NOMO-1 treated with DMSO at 0.1 percent for 48 hours (cell line): ENCODE measurements around the gene AHNAK2.

Experiments used
- DNase-seq: peaks from one replicate; lab custom pipeline; 2025; ENCODE audit not compliant: unreplicated experiment; lab: John Stamatoyannopoulos, UW

The AHNAK2 gene

GRCh38 chr14:105012171-105012985 lies 34.2 kb upstream of the AHNAK2 start:
- DNase-seq = no peak

DNA sequence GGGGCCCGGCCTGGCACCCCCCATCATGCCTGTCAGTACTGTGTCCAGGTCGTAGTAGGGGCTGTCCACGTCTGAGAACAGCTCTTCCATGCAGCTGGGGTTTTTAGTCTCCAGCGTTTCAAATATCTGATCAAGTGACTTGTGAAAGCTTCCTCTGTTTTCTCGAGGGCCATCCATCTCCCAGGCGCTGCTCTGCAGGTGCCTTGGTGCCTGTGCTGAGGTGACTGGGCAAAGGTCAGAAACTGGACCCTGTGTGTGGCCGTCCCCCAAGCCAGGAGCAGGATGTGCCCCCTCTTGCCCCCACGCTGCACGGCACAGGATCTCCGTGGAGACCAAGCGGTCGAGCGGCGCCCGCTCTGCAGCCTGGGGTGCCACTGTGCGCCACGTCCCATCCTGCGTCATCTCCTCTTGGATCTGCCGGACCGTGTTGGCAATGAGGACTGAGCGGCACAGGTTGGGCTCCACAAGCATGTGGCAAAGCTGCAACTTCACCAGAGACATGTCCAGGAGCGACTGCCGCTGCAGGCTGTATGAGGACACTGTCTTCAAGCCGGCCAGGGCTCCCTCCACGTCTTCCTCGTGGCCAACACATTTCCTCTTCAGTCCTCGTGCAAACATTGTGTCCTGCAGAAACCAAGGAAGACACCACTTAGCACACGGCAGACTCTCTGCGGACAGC lies 33.3 kb upstream of the AHNAK2 start:
- no peak for DNase-seq

DNA sequence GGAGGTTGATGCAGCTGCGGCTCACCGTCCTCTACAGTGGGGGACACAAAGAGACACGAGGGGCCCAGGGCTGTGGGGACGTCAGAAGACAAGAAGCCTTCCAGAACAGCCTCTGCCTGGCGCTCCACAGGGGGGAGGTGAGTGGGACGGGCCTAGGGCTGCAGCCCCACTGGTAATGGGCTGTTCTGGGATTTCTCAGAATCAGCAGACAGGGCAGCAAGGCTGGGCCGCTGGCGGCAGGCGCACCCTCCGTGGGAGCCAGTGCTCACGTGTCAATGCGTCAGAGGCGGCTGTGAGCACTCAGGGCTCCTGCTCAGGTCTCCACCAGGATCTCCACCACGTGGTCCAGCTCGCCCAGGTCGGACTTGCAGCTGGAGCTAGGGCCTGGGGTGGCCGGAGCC lies 32.7 kb upstream of the AHNAK2 start:
- no peak for DNase-seq

GRCh38 chr14:105010106-105010505 lies 31.9 kb upstream of the AHNAK2 start:
- DNase-seq = no peak

GRCh38 chr14:105007593-105008264 lies 29.6 kb upstream of the AHNAK2 start:
- no peak for DNase-seq

DNA sequence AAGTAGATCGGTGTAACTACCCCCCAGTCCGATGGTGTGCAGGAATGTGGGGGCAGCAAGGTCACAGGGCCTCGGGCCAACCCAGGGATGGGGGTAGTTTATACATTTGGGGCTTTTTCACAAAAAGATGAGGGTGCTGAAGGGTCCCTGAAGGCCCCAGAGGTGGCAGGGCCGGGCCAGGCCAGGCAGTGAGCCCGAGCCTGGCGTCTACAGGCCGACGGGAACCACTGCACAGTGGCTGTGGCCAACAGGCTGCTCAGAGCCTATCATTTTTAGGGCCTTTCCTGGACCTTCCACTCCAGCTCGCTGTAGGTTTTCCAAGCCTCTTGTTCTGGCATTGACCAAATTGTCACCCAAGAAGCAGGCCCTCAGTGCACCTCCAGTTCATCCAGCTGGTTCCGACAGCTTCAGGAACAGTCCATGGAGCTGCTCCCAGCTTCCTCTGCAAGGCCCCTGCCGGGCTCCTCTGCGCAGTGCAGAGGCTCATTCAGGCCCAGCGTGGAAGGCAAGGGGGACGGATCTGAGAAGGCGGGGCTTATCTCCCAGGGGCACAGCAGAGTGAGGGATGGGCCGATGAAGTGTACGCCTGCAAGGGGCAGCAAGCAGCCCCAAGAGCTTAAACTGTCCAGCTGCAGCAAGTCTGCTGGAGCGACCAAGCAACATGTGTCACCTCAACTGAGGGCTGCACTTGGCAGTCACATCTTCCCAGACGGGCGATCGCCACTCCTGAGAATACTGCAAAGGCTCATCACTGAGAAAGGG lies 28.8 kb upstream of the AHNAK2 start:
- no peak for DNase-seq

DNA sequence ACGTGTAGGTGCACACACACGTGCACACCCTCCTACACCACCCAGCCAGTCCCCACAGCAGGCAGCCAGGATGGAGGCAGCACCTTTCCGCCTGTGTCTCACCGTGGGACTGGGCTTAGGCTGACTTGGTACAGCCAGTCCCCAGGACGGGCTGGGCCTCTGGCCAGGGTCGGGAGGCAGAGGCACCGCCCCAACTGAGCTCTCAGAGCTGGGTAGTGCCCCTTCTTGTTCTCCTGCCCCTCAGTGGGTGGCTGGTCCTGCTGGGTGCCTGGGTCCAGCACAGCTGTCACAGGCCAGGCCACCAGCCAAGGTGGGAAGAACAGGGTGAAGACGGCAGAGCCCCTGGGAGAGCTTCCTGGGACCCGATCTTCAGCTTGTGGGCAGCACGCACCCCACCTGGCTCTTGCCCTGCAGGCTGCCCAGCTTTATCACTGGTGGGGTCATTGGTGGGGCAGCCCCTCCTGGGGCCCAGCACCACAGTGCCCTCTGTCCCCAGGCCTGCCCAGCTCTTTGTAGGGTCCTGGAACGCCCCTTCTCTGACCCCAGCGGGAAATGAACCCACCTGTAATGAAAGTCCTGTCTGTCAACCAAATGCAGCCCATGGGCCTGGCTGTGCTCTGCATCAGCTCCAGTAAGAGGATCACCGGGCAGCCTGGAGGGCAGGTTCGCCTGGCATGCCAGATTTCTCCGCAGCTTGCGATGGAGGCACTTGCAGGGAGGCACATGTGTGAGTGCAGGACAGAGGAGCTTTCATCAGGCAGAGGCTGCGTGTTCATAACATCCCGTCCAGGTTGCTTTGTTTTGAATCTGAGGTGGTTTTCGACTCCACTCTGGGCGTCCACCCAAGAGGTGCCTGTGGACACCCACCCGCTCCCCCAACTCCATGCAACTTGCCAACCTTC lies 28.0 kb upstream of the AHNAK2 start:
- DNase-seq = no peak

DNA sequence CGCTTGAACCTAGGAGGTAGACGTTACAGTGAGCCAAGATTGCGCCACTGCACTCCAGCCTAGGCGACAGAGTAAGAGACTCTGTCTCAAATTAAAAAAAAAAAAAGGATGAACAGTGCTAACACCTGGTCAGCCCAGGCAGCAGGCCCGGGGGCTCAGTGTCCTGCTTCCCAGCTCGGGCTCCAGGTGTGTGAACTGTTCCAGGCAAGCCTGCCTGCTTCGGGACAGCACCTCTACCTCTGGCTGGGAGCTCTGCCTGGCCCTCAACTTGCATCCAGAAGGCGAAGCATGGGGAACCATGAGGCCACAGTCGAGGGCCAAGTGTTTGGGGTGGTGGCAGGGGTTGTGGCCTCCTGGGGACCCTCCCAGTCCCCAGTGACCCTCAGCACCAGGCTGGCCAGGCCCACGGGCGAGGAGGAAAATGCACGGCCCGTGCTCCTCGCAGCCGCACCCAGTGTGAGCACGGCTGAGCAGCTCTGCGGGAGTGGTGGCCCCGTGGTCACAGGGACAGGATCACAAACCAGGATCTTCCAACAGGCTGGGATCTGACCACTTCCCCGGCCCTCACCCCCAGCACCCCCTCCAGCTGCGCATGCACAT lies 27.3 kb upstream of the AHNAK2 start:
- DNase-seq = no peak

GRCh38 chr14:104999361-104999760 lies 21.2 kb upstream of the AHNAK2 start:
- DNase-seq = no peak

GRCh38 chr14:104998801-104999200 lies 20.6 kb upstream of the AHNAK2 start:
- DNase-seq = no peak

- DNase-seq = no peak
Observed at GRCh38 chr14:104996483-104996882, 18.3 kb upstream of the AHNAK2 start.

- DNase-seq = no peak
Observed at GRCh38 chr14:104996032-104996431, 17.9 kb upstream of the AHNAK2 start.

- no peak for DNase-seq
Observed at GRCh38 chr14:104994978-104995377, 16.8 kb upstream of the AHNAK2 start.

DNA sequence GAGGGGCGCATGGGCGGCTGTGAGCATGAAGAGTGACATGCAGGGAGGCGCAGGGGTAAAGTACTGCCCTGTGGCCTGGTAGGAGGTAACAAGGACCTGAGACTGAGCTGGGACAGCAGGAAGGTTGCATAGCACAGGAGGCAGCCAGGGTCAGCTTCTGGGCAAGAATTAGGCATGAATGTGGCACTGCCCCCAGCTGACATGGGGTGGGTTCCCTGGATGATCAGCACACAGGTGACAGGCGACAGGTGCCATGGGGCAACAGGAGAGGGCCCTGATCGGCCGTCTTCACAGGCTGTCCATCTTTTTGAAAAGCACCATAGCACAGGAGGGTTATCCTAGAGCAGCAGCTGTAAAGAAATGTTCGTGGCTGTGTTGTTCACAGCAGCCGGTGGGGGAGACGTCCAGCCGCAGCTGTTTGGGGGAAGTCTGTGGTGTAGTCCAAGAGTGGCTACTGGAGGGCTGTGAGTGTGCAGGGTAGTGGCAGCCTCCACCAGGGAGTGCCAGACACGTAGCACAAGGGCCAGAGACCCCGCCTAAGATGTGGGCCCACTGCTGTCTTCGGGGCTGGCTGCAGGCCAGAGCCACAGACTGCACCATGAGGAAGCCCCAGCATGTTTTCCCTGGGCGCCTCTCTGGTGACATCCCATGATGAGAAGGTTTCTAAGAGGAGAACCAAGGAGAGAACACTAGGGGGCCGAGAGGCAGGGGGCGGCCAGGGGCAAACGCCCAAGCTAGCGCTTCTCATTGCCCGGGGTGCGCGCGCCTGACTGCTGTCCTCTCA lies 15.8 kb upstream of the AHNAK2 start:
- DNase-seq = no peak

- DNase-seq = no peak
Observed at GRCh38 chr14:104993306-104993705, 15.1 kb upstream of the AHNAK2 start.

DNA sequence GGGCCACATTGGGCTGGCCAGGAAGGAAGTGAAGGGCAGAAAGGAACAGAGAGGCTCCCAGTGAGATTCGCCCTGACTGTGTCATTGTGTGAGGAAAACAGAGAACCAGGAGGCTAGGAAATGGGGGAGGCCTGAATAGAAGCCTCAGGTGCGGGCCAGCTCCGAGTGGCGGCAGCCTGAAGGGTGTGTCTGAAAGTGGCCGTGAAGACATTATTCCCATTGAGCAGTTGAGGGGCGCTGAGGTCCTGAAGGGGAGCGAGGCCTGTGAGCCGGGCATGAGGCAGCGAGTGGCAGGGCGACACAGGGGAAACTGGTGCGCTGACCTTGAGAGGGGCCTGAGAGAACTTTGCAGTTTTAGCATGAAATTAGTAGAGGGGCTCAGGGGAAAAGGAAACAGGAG lies 14.3 kb upstream of the AHNAK2 start:
- no peak for DNase-seq

GRCh38 chr14:104991896-104992230 lies 13.7 kb upstream of the AHNAK2 start:
- DNase-seq = no peak

DNA sequence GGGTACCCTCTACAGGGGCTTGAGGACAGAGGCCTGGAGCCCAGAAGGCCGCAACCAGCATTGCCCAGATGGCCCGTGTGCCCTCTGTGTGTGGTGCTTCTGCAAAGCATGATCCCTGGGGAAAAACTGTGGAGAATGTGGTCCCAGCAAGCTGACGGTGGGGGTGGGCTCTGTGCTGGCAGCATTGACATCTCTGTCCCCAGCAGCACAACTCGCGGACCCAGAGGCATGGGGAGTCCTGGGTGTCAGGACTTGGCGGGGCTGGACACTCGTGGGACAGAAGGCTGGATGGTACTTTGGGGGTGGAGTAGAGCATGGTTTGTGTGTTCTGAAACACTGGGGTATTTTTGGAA lies 11.8 kb upstream of the AHNAK2 start:
- no peak for DNase-seq

- DNase-seq = no peak
Observed at GRCh38 chr14:104989236-104989950, 11.2 kb upstream of the AHNAK2 start.
